ENCODE data around the gene RAP1GAP2.

Gene RAP1GAP2

GRCh38 chr17:2796164-2797125 lies at the start of gene RAP1GAP2:
Gene RAP1GAP2 (plus strand): TSS chr17:2796438. CDS start chr17:2796528, 90 bp downstream.
- no peak for DNase-seq (ENCODE audit: low read depth)
- TF ChIP-seq CTCF (conservative IDR thresholded peaks at IDR 0.05; ENCODE audit: low read depth, low read length), result no peak
- no peak within 1 kb of the TSS for H3K4me3 ChIP-seq (ENCODE audit: low read length)

GRCh38 chr17:2749058-2749783 lies 47.0 kb upstream of the RAP1GAP2 start, which contains the start of gene CCDC92B:
Gene CCDC92B (minus strand): TSS chr17:2749652. CDS start chr17:2735145, 14,507 bp downstream.
- no peak for TF ChIP-seq CTCF (conservative IDR thresholded peaks at IDR 0.05; ENCODE audit: low read depth, low read length)
- no peak for DNase-seq (ENCODE audit: low read depth)
- H3K4me3 ChIP-seq (ENCODE audit: low read length), result no peak within 1 kb of the TSS

GRCh38 chr17:2749784-2750181 lies 46.5 kb upstream of the RAP1GAP2 start:
- TF ChIP-seq CTCF (conservative IDR thresholded peaks at IDR 0.05; ENCODE audit: low read depth, low read length), result no peak
- DNase-seq (ENCODE audit: low read depth), result peak; percentile 19
- H3K4me3 ChIP-seq (ENCODE audit: low read length), result no peak overlapping the region

GRCh38 chr17:2750721-2751120 lies 45.5 kb upstream of the RAP1GAP2 start:
- no peak overlapping the region for H3K4me3 ChIP-seq (ENCODE audit: low read length)
- no peak for TF ChIP-seq CTCF (conservative IDR thresholded peaks at IDR 0.05; ENCODE audit: low read depth, low read length)
- no peak for DNase-seq (ENCODE audit: low read depth)

- DNase-seq (ENCODE audit: low read depth), result no peak
- TF ChIP-seq CTCF (conservative IDR thresholded peaks at IDR 0.05; ENCODE audit: low read depth, low read length), result no peak
- no peak overlapping the region for H3K4me3 ChIP-seq (ENCODE audit: low read length)
These were observed 44.7 kb upstream of the RAP1GAP2 start for GRCh38 chr17:2751491-2751890.

- peak overlapping the region; percentile 20 for H3K4me3 ChIP-seq (ENCODE audit: low read length)
- no peak for DNase-seq (ENCODE audit: low read depth)
- no peak for TF ChIP-seq CTCF (conservative IDR thresholded peaks at IDR 0.05; ENCODE audit: low read depth, low read length)
These were observed 40.1 kb upstream of the RAP1GAP2 start for GRCh38 chr17:2755891-2756724.

Measured in retinal pigment epithelial cell (primary cell).